Heart left ventricle (tissue), 16 donors: ENCODE data around the gene RSPH1. TPM values are rescaled to one million over a fixed set of nuclear protein-coding genes. Genes with fewer than 3 reads are reported as not detected.

Experiments used
- ATAC-seq, 4 donors: fragments of 200-7000 bp; cut with Tn5 transposase; one replicate each; pipeline ENCODE4 v1.9.1; 2020 to 2022; ENCODE audit warnings: moderate library complexity in 4 of 4, mild to moderate bottlenecking in 3 of 4, moderate number of reproducible peaks in 1 of 4
- DNase-seq, 5 donors: peaks; one replicate each; pipeline ENCODE4 v3.0.0-alpha.2; 2020
- H3K27ac ChIP-seq, 12 donors: fragments of 200-600 bp; sonication (generic) in 4 of 12; one replicate each; pipeline versions ENCODE4 v1.5.0 to v1.8.0; 2016 to 2022; ENCODE audit warnings: mild to moderate bottlenecking in 2 of 12
- H3K27me3 ChIP-seq, 9 donors: fragments of 200-600 bp; sonication (generic) in 2 of 9; one replicate each; pipeline versions ENCODE4 v1.5.1 to v1.8.0; 2016 to 2022; ENCODE audit warnings: mild to moderate bottlenecking in 3 of 9
- H3K36me3 ChIP-seq, 9 donors: fragments of 200-600 bp; sonication (generic) in 2 of 9; one replicate each; pipeline versions ENCODE4 v1.5.0 to v1.8.0; 2018 to 2022; ENCODE audit warnings: mild to moderate bottlenecking in 2 of 9
- H3K4me1 ChIP-seq, 12 donors: fragments of 200-600 bp; sonication (generic) in 4 of 12; one replicate each; pipeline versions ENCODE4 v1.5.0 to v1.8.0; 2016 to 2022; ENCODE audit warnings: mild to moderate bottlenecking in 3 of 12
- H3K4me3 ChIP-seq, 12 donors: fragments of 200-600 bp; sonication (generic) in 4 of 12; one replicate each; pipeline versions ENCODE4 v1.5.0 to v1.8.0; 2017 to 2022; ENCODE audit warnings: mild to moderate bottlenecking in 9 of 12, moderate library complexity in 4 of 12
- H3K9me3 ChIP-seq, 12 donors: fragments of 200-600 bp; sonication (generic) in 4 of 12; one replicate each; pipeline versions ENCODE4 v1.5.0 to v1.8.0; 2016 to 2022; ENCODE audit warnings: mild to moderate bottlenecking in 1 of 12
- CTCF ChIP-seq, 12 donors: fragments of 200-600 bp; sonication (generic) in 4 of 12; IDR thresholded peaks; one replicate each; pipeline versions ENCODE4 v1.5.0 to v1.8.0; 2018 to 2022; ENCODE audit warnings: antibody characterized with exemption in 12 of 12, mild to moderate bottlenecking in 5 of 12
- POLR2A ChIP-seq, 2 donors: fragments of 450-650 bp; IDR thresholded peaks; one replicate each; pipeline ENCODE4 v1.6.1; 2017; ENCODE audit warnings: antibody characterized with exemption in 2 of 2, mild to moderate bottlenecking in 2 of 2, moderate library complexity in 2 of 2
- WGBS, 4 donors: extraction: QIAGEN DNeasy Blood & Tissue Kit in 2 of 4; methylation state at CpG; one replicate each; pipeline versions ENCODE4 v1.1.5 to v1.1.7; 2013 to 2018; 5-methylcytosine and 5-hydroxymethylcytosine counted together
- intact Hi-C, 10 donors: fragments of 100-400 bp; cut with DNase I; formaldehyde crosslinking; loops; one replicate each; pipeline versions ENCODE4 v1.11.1 to v1.14.2; 2022
- polyA plus RNA-seq, 2 donors: library from polyadenylated mRNA; stranded (reverse); fragments of 200-250 nt; gene quantifications; one replicate each; pipeline ENCODE4 v1.2.3, GENCODE V29; 2013
- total RNA-seq, 9 donors: library from RNA; depleted of rRNA in 2 of 9; stranded (reverse); fragments of >200 nt in 2 of 9; fragmentation: NEBNext Ultra II Directional in 3 of 9; extraction: Animal tissue kit (Norgen Biotek cat#: 25700) in 3 of 9; gene quantifications; one replicate each; pipeline versions ENCODE4 v1.1.0 to v1.2.4, GENCODE V29; 2016 to 2023
- donor health status: ischemic (EF 13 %, LVEDD 7.1; RV severe dilation, severe dysfunction).
- donor health status: healthy with polysubstance abuse.
- donor health status: DM: no; HTN: yes; CAD: no.
- donor health status: DM: no; HTN: no; CAD: no.
- donor health status: ischemic (EF 25% LVEDD 6.9; RV normal size, moderate dysfunction).
- donor health status: ischemic (EF 25% LVEDD 5.7; RV mildly dilated, moderate dysfunction).
- donor health status: healthy.
- donor health status: DM: yes; HTN: yes; CAD: no.
- donor health status: ischemic (EF 35%, LVEDD 5.7; RV mildly dilated, moderate dysfunction).
- donor health status: nonischemic (EF 11% LVEDD 7.7; RV severe dilation, severe dysfunction).
- donor health status: DM: yes; HTN: yes; CAD: no.
- donor health status: PGD.
- donor health status: ischemic (EF 29% LVEDD 5.4; RV normal size, mild dysfunction).
- donor health status: nonischemic (EF 23%, LVEDD 6.1; RV moderate dilation, normal function).

Gene RSPH1
- total and polyA plus RNA-seq, 11 donors: 0.11 to 0.18 TPM; not detected in 9

DNA sequence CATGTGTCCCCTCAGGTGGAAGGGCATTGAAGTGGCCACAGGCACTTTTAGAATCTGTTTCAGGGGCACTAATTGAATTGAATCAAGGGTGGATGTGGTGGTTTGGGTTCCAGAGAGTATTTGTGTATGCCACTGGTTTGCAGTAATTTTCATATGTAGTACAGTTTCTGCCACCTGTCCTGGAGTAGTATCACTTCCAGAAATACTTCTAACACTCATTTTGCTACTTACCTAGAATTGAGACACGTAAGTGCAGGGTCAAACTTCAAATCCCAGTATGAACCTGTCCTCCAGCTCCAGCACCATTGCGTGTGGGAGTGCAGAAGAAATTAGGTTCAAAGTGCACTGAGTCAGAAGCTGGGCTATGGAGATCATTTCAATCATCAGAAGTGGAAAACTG lies 26.8 kb downstream of the RSPH1 start:
- 88 to 95% (median 88%) methylated on average over 2 of the region's 2 CpGs for WGBS, 4 donors
- intact Hi-C loops: no loop called here
- no peaks in the 10 kb centered on the region for H3K9me3 ChIP-seq

GRCh38 chr21:42468491-42469131 lies 27.4 kb downstream of the RSPH1 start:
- Histone ChIP-seq H3K27ac (no peak overlapping the region), H3K27me3 (no peaks in the 10 kb centered on the region), H3K36me3 (no peaks in the 10 kb centered on the region), H3K4me3 (no peak overlapping the region), H3K9me3 (no peaks in the 10 kb centered on the region), H3K4me1 (peaks cover 0 to 27% (median 0%) of the 10 kb centered on the region in 12 donors)
- 79 to 86% (median 84%) methylated on average over 6 of the region's 6 CpGs for WGBS, 4 donors
- intact Hi-C loops: no loop called here
- no peak for TF ChIP-seq POLR2A (IDR thresholded peaks at IDR 0.05)
- no peak for TF ChIP-seq CTCF (IDR thresholded peaks at IDR 0.05)
- no peak for DNase-seq
- no peak for ATAC-seq

More for the DNA sequence above, 26.8 kb downstream of the RSPH1 start:
- no peak for ATAC-seq
- Histone ChIP-seq H3K4me1 (peaks cover 0 to 21% (median 0%) of the 10 kb centered on the region in 12 donors), H3K27ac (no peak overlapping the region), H3K4me3 (no peak overlapping the region), H3K27me3 (no peaks in the 10 kb centered on the region), H3K36me3 (no peaks in the 10 kb centered on the region)
- no peak for DNase-seq
- no peak for TF ChIP-seq POLR2A (IDR thresholded peaks at IDR 0.05)
- no peak for TF ChIP-seq CTCF (IDR thresholded peaks at IDR 0.05)

- Histone ChIP-seq H3K27me3 (no peaks in the 10 kb centered on the region), H3K4me1 (peaks cover 0 to 27% (median 0%) of the 10 kb centered on the region in 12 donors), H3K36me3 (no peaks in the 10 kb centered on the region), H3K9me3 (no peaks in the 10 kb centered on the region), H3K4me3 (no peak overlapping the region), H3K27ac (no peak overlapping the region)
- peak in 8 of 12 donors; percentile 11 to 48 (median 31) for TF ChIP-seq CTCF (IDR thresholded peaks at IDR 0.05)
- TF ChIP-seq POLR2A (IDR thresholded peaks at IDR 0.05): no peak
- DNase-seq: no peak
- WGBS, 4 donors: 39 to 54% (median 48%) methylated on average over 12 of the region's 12 CpGs
- intact Hi-C loops: loop anchor here in 1 of 10 donors (2.0 kb wide), 1 partner anchor 69 kb away; no protein-coding TSS in a partner anchor
- peak in 3 of 4 donors; percentile 68 to 76 (median 70) for ATAC-seq
Measured at GRCh38 chr21:42467140-42467983, 28.7 kb downstream of the RSPH1 start.

GRCh38 chr21:42466700-42467099 lies 29.3 kb downstream of the RSPH1 start:
- ATAC-seq (no peak), DNase-seq (no peak)
- 89 to 94% (median 93%) methylated on average over 10 of the region's 10 CpGs for WGBS, 4 donors
- no peaks in the 10 kb centered on the region for H3K27me3 ChIP-seq
- H3K27ac ChIP-seq: no peak overlapping the region
- no peaks in the 10 kb centered on the region for H3K36me3 ChIP-seq
- intact Hi-C loops: loop anchor here in 1 of 10 donors (2.0 kb wide), 1 partner anchor 70 kb away; no protein-coding TSS in a partner anchor
- H3K9me3 ChIP-seq: no peaks in the 10 kb centered on the region
- H3K4me3 ChIP-seq: no peak overlapping the region
- peaks cover 0 to 27% (median 0%) of the 10 kb centered on the region in 12 donors for H3K4me1 ChIP-seq
- TF ChIP-seq CTCF (IDR thresholded peaks at IDR 0.05): no peak
- no peak for TF ChIP-seq POLR2A (IDR thresholded peaks at IDR 0.05)
